ENCODE measurements around the gene NOL4L.

DNA sequence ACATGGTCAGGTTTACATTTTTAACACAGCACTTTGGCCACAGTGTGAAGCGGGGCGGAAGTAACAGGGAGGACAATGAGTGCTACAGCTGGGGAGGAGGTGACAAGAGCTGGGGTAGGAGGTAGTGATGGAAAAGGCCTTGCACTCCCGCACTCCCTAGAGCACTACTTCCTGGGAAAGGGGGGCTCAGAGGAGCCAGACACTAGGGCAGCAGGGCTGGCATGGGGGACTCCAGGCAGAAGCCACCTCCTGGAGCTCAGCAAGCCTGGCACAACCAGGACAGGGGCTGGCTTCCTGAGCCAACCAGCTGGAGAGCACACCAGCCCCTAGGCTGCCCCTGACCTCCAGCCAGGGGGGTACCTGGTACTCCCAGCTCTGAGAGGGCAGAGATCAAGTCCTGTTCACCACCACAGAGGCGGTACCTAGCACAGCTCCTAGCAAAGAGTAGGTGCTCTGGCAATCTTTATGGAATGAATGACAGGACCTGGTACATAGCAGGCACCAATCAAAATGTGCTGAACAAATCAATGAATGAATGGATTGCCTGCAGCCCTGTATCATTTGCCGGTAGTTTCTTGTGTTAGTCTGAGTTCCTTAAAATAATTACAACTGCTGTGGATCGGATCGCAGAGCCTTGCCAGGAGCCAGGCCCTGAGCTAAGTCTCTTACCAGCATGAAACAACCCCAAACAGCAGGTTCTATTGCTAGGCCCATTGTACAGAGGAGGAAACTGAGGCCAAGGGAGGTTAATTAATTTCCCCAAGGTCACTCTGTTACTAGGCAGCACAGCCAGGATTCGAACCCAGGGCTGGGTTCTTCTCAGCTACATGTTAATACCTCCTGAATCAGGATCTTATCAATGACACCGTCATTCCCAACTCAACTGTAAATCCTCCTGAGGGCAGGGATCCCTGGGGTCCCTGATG lies 15.5 kb downstream of the NOL4L start:
- TF ChIP-seq EZH2phosphoT487 (conservative IDR thresholded peaks at IDR 0.05; ENCODE audit: low read length) = no peak
- TF ChIP-seq, protein P1, sequence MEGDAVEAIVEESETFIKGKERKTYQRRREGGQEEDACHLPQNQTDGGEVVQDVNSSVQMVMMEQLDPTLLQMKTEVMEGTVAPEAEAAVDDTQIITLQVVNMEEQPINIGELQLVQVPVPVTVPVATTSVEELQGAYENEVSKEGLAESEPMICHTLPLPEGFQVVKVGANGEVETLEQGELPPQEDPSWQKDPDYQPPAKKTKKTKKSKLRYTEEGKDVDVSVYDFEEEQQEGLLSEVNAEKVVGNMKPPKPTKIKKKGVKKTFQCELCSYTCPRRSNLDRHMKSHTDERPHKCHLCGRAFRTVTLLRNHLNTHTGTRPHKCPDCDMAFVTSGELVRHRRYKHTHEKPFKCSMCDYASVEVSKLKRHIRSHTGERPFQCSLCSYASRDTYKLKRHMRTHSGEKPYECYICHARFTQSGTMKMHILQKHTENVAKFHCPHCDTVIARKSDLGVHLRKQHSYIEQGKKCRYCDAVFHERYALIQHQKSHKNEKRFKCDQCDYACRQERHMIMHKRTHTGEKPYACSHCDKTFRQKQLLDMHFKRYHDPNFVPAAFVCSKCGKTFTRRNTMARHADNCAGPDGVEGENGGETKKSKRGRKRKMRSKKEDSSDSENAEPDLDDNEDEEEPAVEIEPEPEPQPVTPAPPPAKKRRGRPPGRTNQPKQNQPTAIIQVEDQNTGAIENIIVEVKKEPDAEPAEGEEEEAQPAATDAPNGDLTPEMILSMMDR (IDR thresholded peaks at IDR 0.05; ENCODE audit: insufficient read depth, low read length, poor library complexity, severe bottlenecking) = no peak
